Mesothelial cell of epicardium (in vitro differentiated cells): Measurements from ENCODE around the gene GRID2. TPM values are rescaled to one million over a fixed set of nuclear protein-coding genes. Genes with fewer than 3 reads are reported as not detected.

ENCODE experiments used
- DNase-seq, 2 experiments: peaks; one replicate each; pipeline ENCODE4 v3.0.0; 2021; ENCODE audit warnings: low spot score in 2 of 2; ENCODE audit not compliant: unreplicated experiment in 2 of 2
- H3K27ac Mint-ChIP-seq: 2 replicates; pipeline ENCODE4 v1.8.0; 2021; ENCODE audit warnings: mixed read lengths
- H3K27me3 Mint-ChIP-seq: 2 replicates; pipeline ENCODE4 v1.8.0; 2021; ENCODE audit warnings: low read depth, mixed read lengths
- H3K36me3 Mint-ChIP-seq: 2 replicates; pipeline ENCODE4 v1.8.0; 2021; ENCODE audit warnings: mixed read lengths
- H3K4me1 Mint-ChIP-seq: 2 replicates; pipeline ENCODE4 v1.8.0; 2021; ENCODE audit warnings: mixed read lengths
- H3K4me3 Mint-ChIP-seq: 2 replicates; pipeline ENCODE4 v1.8.0; 2021; ENCODE audit warnings: mild to moderate bottlenecking, moderate library complexity, mixed read lengths
- H3K9me3 Mint-ChIP-seq: 2 replicates; pipeline ENCODE4 v1.8.0; 2021; ENCODE audit warnings: mixed read lengths
- CTCF ChIP-seq: fragments of 200-600 bp; sonication (generic); IDR thresholded peaks from one replicate; pipeline ENCODE4 v1.5.0; 2021; ENCODE audit warnings: antibody characterized with exemption; ENCODE audit not compliant: unreplicated experiment
- total RNA-seq: library from RNA; stranded (reverse); gene quantifications from 3 replicates; pipeline ENCODE4 v1.2.1, GENCODE V29; 2021

Gene GRID2
- total RNA-seq, 1 donor from 2014 or later, result 3.1 TPM

GRCh38 chr4:93646233-93646930 lies 1342.6 kb downstream of the GRID2 start:
- Mint-ChIP-seq H3K27me3 (peaks cover 2% of the 10 kb centered on the region), H3K4me1 (no peaks in the 10 kb centered on the region), H3K36me3 (no peaks in the 10 kb centered on the region), H3K9me3 (no peaks in the 10 kb centered on the region), H3K27ac (no peak overlapping the region), H3K4me3 (no peak overlapping the region)
- TF ChIP-seq CTCF, result no peak
- DNase-seq, result no peak

DNA sequence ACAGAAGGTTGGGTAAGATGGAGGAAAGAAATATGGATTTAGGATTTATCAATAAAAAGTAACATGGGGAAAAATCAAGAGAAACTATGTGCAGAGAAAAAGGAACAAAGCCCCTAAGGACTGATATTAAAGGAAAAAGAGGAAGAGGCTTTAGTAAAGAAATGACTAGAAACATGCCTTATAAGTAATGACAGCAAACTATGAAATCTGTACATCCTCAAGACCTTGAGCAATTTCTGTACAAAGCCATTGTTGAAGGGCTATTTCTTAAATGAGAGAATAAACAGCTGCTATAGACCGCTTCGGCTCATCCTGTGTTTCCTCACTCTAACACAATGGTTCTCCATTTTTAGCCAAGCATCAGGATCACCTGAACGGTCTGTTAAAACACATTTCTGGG lies 1344.5 kb downstream of the GRID2 start:
- H3K4me3 Mint-ChIP-seq, result no peak overlapping the region
- H3K27me3 Mint-ChIP-seq, result peaks cover 2% of the 10 kb centered on the region
- H3K27ac Mint-ChIP-seq, result no peak overlapping the region
- no peaks in the 10 kb centered on the region for H3K36me3 Mint-ChIP-seq
- H3K4me1 Mint-ChIP-seq, result no peaks in the 10 kb centered on the region
- no peak for TF ChIP-seq CTCF
- H3K9me3 Mint-ChIP-seq, result no peaks in the 10 kb centered on the region
- DNase-seq, result no peak

GRCh38 chr4:93649828-93650227 lies 1346.1 kb downstream of the GRID2 start:
- H3K4me3 Mint-ChIP-seq, result no peak overlapping the region
- H3K27me3 Mint-ChIP-seq, result peaks cover 2% of the 10 kb centered on the region
- H3K9me3 Mint-ChIP-seq, result peaks cover 2% of the 10 kb centered on the region
- H3K36me3 Mint-ChIP-seq, result no peaks in the 10 kb centered on the region
- TF ChIP-seq CTCF, result no peak
- H3K4me1 Mint-ChIP-seq, result no peaks in the 10 kb centered on the region
- H3K27ac Mint-ChIP-seq, result no peak overlapping the region
- no peak for DNase-seq

- DNase-seq, result no peak
- TF ChIP-seq CTCF, result no peak
- peaks cover 2% of the 10 kb centered on the region for H3K27me3 Mint-ChIP-seq
- no peaks in the 10 kb centered on the region for H3K36me3 Mint-ChIP-seq
- no peaks in the 10 kb centered on the region for H3K4me1 Mint-ChIP-seq
- H3K9me3 Mint-ChIP-seq, result peaks cover 4% of the 10 kb centered on the region
- no peak overlapping the region for H3K4me3 Mint-ChIP-seq
- H3K27ac Mint-ChIP-seq, result no peak overlapping the region
Measured at GRCh38 chr4:93654211-93654610, 1350.4 kb downstream of the GRID2 start.

DNA sequence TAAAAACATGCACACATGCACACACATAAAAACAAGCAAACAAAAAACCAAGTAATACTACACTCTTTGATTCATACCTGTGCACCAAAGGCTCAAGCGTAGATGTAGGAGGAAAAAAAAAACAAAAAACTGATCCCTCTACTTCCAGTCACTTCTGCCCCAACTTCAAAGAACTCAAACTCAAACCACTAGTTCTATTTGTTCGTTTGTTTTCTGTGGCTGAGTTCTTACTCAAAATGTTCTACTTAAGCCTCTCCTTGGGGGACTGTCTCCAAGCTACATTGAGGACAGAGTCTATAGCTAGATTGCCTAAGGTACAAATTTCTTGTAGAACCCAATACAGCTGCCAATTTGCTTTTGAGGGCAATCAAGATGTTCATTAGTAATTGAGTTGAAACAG lies 1353.8 kb downstream of the GRID2 start:
- Mint-ChIP-seq H3K27ac (no peak overlapping the region), H3K4me1 (no peaks in the 10 kb centered on the region), H3K4me3 (no peak overlapping the region), H3K36me3 (no peaks in the 10 kb centered on the region), H3K27me3 (no peaks in the 10 kb centered on the region), H3K9me3 (peaks cover 4% of the 10 kb centered on the region)
- no peak for DNase-seq
- no peak for TF ChIP-seq CTCF
